ENCODE measurements around the gene MGAT5B. TPM values are rescaled to one million over a fixed set of nuclear protein-coding genes. Genes with fewer than 3 reads are reported as not detected.

The MGAT5B gene
- total RNA-seq, 1 experiment from 2014 or later = 14.3 TPM

GRCh38 chr17:76953066-76953465, 84.9 kb downstream of the MGAT5B start:
- Histone ChIP-seq H3K27ac (no peak overlapping the region), H3K36me3 (ENCODE audit: low read depth) (no peaks in the 10 kb centered on the region), H4K20me1 (ENCODE audit: insufficient read depth) (no peaks in the 10 kb centered on the region), H3K9me2 (ENCODE audit: insufficient read depth) (no peaks in the 10 kb centered on the region), H3K4me2 (no peak overlapping the region), H3K4me1 (replicated peaks; ENCODE audit: insufficient read depth) (no peaks in the 10 kb centered on the region), H3K9me3 (ENCODE audit: insufficient read depth, low read depth) (no peaks in the 10 kb centered on the region), H3F3A (ENCODE audit: insufficient read depth, low read depth) (no peaks in the 10 kb centered on the region), H2AFZ (no peak overlapping the region), H3K79me2 (ENCODE audit: low read depth) (no peaks in the 10 kb centered on the region), H3K4me3 (no peak overlapping the region), H3K27me3 (ENCODE audit: insufficient read depth, low read depth) (no peaks in the 10 kb centered on the region)
- DNase-seq = no peak
- ChIA-PET CTCF (no interaction called here), POLR2A (ENCODE audit: unreplicated experiment) (no interaction called here)
- intact Hi-C loops (cut with micrococcal nuclease; ENCODE audit: unreplicated experiment) = no loop called here
- no TSS peak for BruUV-seq (replicated peaks)
- TF ChIP-seq CTCF (conservative IDR thresholded peaks at IDR 0.05) = no peak
- TF ChIP-seq EZH2 (IDR thresholded peaks at IDR 0.05; ENCODE audit: low read depth) = no peak

GRCh38 chr17:76953946-76954345, 85.7 kb downstream of the MGAT5B start:
- no peaks in the 10 kb centered on the region for H3K4me1 ChIP-seq (replicated peaks; ENCODE audit: insufficient read depth)
- intact Hi-C loops (cut with micrococcal nuclease; ENCODE audit: unreplicated experiment) = no loop called here
- H3K9me2 ChIP-seq (ENCODE audit: insufficient read depth) = no peaks in the 10 kb centered on the region

GRCh38 chr17:76955191-76955590, 87.0 kb downstream of the MGAT5B start:
- Histone ChIP-seq H4K20me1 (ENCODE audit: insufficient read depth) (no peaks in the 10 kb centered on the region), H3F3A (ENCODE audit: insufficient read depth, low read depth) (no peaks in the 10 kb centered on the region), H2AFZ (no peak overlapping the region), H3K36me3 (ENCODE audit: low read depth) (no peaks in the 10 kb centered on the region), H3K9me3 (ENCODE audit: insufficient read depth, low read depth) (no peaks in the 10 kb centered on the region), H3K4me2 (no peak overlapping the region), H3K4me1 (replicated peaks; ENCODE audit: insufficient read depth) (no peaks in the 10 kb centered on the region), H3K4me3 (no peak overlapping the region), H3K79me2 (ENCODE audit: low read depth) (no peaks in the 10 kb centered on the region), H3K27me3 (ENCODE audit: insufficient read depth, low read depth) (no peaks in the 10 kb centered on the region), H3K9me2 (ENCODE audit: insufficient read depth) (no peaks in the 10 kb centered on the region), H3K27ac (no peak overlapping the region)
- ChIA-PET CTCF (no interaction called here), POLR2A (ENCODE audit: unreplicated experiment) (interaction anchor here (0.6 kb wide), 1 partner anchor 14 kb away, joined by 5 read pairs; no protein-coding TSS in a partner anchor)
- no TSS peak for BruUV-seq (replicated peaks)
- DNase-seq = no peak
- TF ChIP-seq CTCF (conservative IDR thresholded peaks at IDR 0.05) (no peak), EZH2 (IDR thresholded peaks at IDR 0.05; ENCODE audit: low read depth) (no peak)
- intact Hi-C loops (cut with micrococcal nuclease; ENCODE audit: unreplicated experiment) = no loop called here

More at GRCh38 chr17:76953946-76954345, 85.7 kb downstream of the MGAT5B start:
- Histone ChIP-seq H3K4me2 (no peak overlapping the region), H3K79me2 (ENCODE audit: low read depth) (no peaks in the 10 kb centered on the region), H3K4me3 (no peak overlapping the region), H2AFZ (no peak overlapping the region), H4K20me1 (ENCODE audit: insufficient read depth) (no peaks in the 10 kb centered on the region), H3K36me3 (ENCODE audit: low read depth) (no peaks in the 10 kb centered on the region), H3K27ac (no peak overlapping the region), H3K27me3 (ENCODE audit: insufficient read depth, low read depth) (no peaks in the 10 kb centered on the region), H3F3A (ENCODE audit: insufficient read depth, low read depth) (no peaks in the 10 kb centered on the region), H3K9me3 (ENCODE audit: insufficient read depth, low read depth) (no peaks in the 10 kb centered on the region)
- no TSS peak for BruUV-seq (replicated peaks)
- TF ChIP-seq CTCF (conservative IDR thresholded peaks at IDR 0.05) (no peak), EZH2 (IDR thresholded peaks at IDR 0.05; ENCODE audit: low read depth) (no peak)
- CTCF ChIA-PET = interaction anchor here (0.5 kb wide), 1 partner anchor 1406 kb away, joined by 4 read pairs; the partner anchor contains the start of gene SOCS3
- POLR2A ChIA-PET (ENCODE audit: unreplicated experiment) = interaction anchor here (0.6 kb wide), 1 partner anchor 20 kb away, joined by 3 read pairs; no protein-coding TSS in a partner anchor
- DNase-seq = no peak

All from PC-9 (cell line).